Cardiac muscle cell (in vitro differentiated cells and primary cell): ENCODE measurements around the gene CAP2. TPM values are rescaled to one million over a fixed set of nuclear protein-coding genes. Genes with fewer than 3 reads are reported as not detected.

ENCODE experiments used
- DNase-seq, 2 donors: peaks; one replicate each; pipeline versions ENCODE4 v3.0.0 to v3.0.0-alpha.2; 2010 to 2017; ENCODE audit warnings: low read depth in 1 of 2, low spot score in 1 of 2
- H3K27ac ChIP-seq: fragments of 200-600 bp; sonication (generic); 2 replicates; pipeline ENCODE4 v1.5.1; 2016
- H3K27me3 ChIP-seq: fragments of 200-600 bp; sonication (generic); 2 replicates; pipeline ENCODE4 v1.6.0; 2016; ENCODE audit warnings: control low read depth
- H3K36me3 ChIP-seq: fragments of 200-600 bp; sonication (generic); 2 replicates; pipeline ENCODE4 v1.5.1; 2016; ENCODE audit warnings: control low read depth
- H3K4me1 ChIP-seq: fragments of 200-600 bp; sonication (generic); 2 replicates; pipeline ENCODE4 v1.8.1; 2017; ENCODE audit warnings: low read depth, mild to moderate bottlenecking, mixed run types
- H3K4me3 ChIP-seq: fragments of 200-600 bp; sonication (generic); 2 replicates; pipeline ENCODE4 v1.5.1; 2016; ENCODE audit warnings: mild to moderate bottlenecking
- H3K9me3 ChIP-seq: fragments of 200-600 bp; sonication (generic); 2 replicates; pipeline ENCODE4 v1.5.1; 2017; ENCODE audit warnings: low read depth, mild to moderate bottlenecking, control low read depth
- CTCF ChIP-seq: IDR thresholded peaks from 2 replicates; pipeline ENCODE4 v1.5.1; 2012; ENCODE audit warnings: low read depth, mild to moderate bottlenecking, low read length
- polyA plus RNA-seq: library from polyadenylated mRNA; unstranded; fragments of >200 nt; fragmentation: Nextera tagmentation; extraction: Ambion mirVana; gene quantifications from 2 replicates; pipeline ENCODE4 v1.2.1, GENCODE V29; 2016
- total RNA-seq: library from RNA; depleted of rRNA; stranded (reverse); fragments of >200 nt; gene quantifications from 2 replicates; pipeline ENCODE4 v1.2.3, GENCODE V29; 2016

The CAP2 gene
- total and polyA plus RNA-seq, 2 experiments from 2014 or later = 95.7 to 262 TPM

GRCh38 chr6:17365961-17366360 lies 27.4 kb upstream of the CAP2 start:
- TF ChIP-seq CTCF = no peak
- DNase-seq = no peak
- no peaks in the 10 kb centered on the region for H3K36me3 ChIP-seq
- no peaks in the 10 kb centered on the region for H3K9me3 ChIP-seq
- H3K4me1 ChIP-seq = no peaks in the 10 kb centered on the region
- no peaks in the 10 kb centered on the region for H3K27me3 ChIP-seq
- no peak overlapping the region for H3K27ac ChIP-seq
- no peak overlapping the region for H3K4me3 ChIP-seq

- Histone ChIP-seq H3K4me1 (no peaks in the 10 kb centered on the region), H3K9me3 (no peaks in the 10 kb centered on the region), H3K36me3 (no peaks in the 10 kb centered on the region), H3K27me3 (no peaks in the 10 kb centered on the region), H3K4me3 (no peak overlapping the region), H3K27ac (no peak overlapping the region)
- TF ChIP-seq CTCF = no peak
- no peak for DNase-seq
These were observed 25.5 kb upstream of the CAP2 start for GRCh38 chr6:17367868-17368267.

- TF ChIP-seq CTCF = no peak
- H3K4me1 ChIP-seq = peaks cover 8% of the 10 kb centered on the region
- H3K27me3 ChIP-seq = no peaks in the 10 kb centered on the region
- H3K27ac ChIP-seq = no peak overlapping the region
- no peaks in the 10 kb centered on the region for H3K9me3 ChIP-seq
- H3K36me3 ChIP-seq = no peaks in the 10 kb centered on the region
- H3K4me3 ChIP-seq = no peak overlapping the region
- DNase-seq = peak in 1 of 2 donors; percentile 85
These were observed 11.8 kb upstream of the CAP2 start for GRCh38 chr6:17381424-17382147.

GRCh38 chr6:17385660-17386059 lies 7.7 kb upstream of the CAP2 start:
- peak in 1 of 2 donors; percentile 60 for DNase-seq
- TF ChIP-seq CTCF = no peak

GRCh38 chr6:17388365-17388764 lies 5.0 kb upstream of the CAP2 start:
- Histone ChIP-seq H3K27ac (no peak overlapping the region), H3K9me3 (no peaks in the 10 kb centered on the region), H3K4me3 (no peak overlapping the region), H3K36me3 (no peaks in the 10 kb centered on the region), H3K27me3 (no peaks in the 10 kb centered on the region), H3K4me1 (peaks cover 8% of the 10 kb centered on the region)
- TF ChIP-seq CTCF = no peak
- DNase-seq = no peak

More at GRCh38 chr6:17385660-17386059, 7.7 kb upstream of the CAP2 start:
- H3K9me3 ChIP-seq = no peaks in the 10 kb centered on the region
- no peaks in the 10 kb centered on the region for H3K36me3 ChIP-seq
- H3K27me3 ChIP-seq = no peaks in the 10 kb centered on the region
- H3K27ac ChIP-seq = peak overlapping the region; percentile 58
- peaks cover 8% of the 10 kb centered on the region for H3K4me1 ChIP-seq
- H3K4me3 ChIP-seq = no peak overlapping the region
